ENCODE data around the gene BMP2K. TPM values are rescaled to one million over a fixed set of nuclear protein-coding genes. Genes with fewer than 3 reads are reported as not detected.

Gene BMP2K
- total and polyA plus RNA-seq, 2 experiments from 2014 or later = 8.2 to 32.5 TPM

- Mint-ChIP-seq H3K27me3 (ENCODE audit: insufficient read depth, low read depth, poor library complexity) (no peaks in the 10 kb centered on the region), H3K36me3 (ENCODE audit: low read depth) (no peaks in the 10 kb centered on the region), H3K27ac (no peak overlapping the region)
Observed at GRCh38 chr4:78767350-78767749, 8.8 kb upstream of the BMP2K start.

More at GRCh38 chr4:78767350-78767749, 8.8 kb upstream of the BMP2K start:
- ATAC-seq (no peak), DNase-seq (ENCODE audit: low spot score) (no peak)
- peaks cover 12% of the 10 kb centered on the region for H3K4me1 ChIP-seq (ENCODE audit: insufficient read depth)
- Mint-ChIP-seq H3K4me3 (no peak overlapping the region), H3K4me1 (peaks cover 6% of the 10 kb centered on the region; the same call in 2 of the 3 replicates), H3K9me3 (no peaks in the 10 kb centered on the region)
- H3K9me2 ChIP-seq (ENCODE audit: insufficient read depth) = no peaks in the 10 kb centered on the region
- no peak overlapping the region for H3K27ac ChIP-seq (ENCODE audit: low read depth)
- H3K79me2 ChIP-seq (replicated peaks; ENCODE audit: insufficient read depth) = no peaks in the 10 kb centered on the region
- H4K20me1 ChIP-seq (replicated peaks; ENCODE audit: insufficient read depth) = no peaks in the 10 kb centered on the region
- H3K4me3 ChIP-seq = no peak overlapping the region
- H3K36me3 ChIP-seq (ENCODE audit: insufficient read depth) = no peaks in the 10 kb centered on the region
- no peaks in the 10 kb centered on the region for H3F3A ChIP-seq (replicated peaks; ENCODE audit: low read depth)
- H3K27me3 ChIP-seq (ENCODE audit: insufficient read depth) = no peaks in the 10 kb centered on the region
- H2AFZ ChIP-seq = no peak overlapping the region
- H3K4me2 ChIP-seq = no peak overlapping the region
- TF ChIP-seq ZNF331 (CRISPR knock-in tag; IDR thresholded peaks at IDR 0.05; ENCODE audit: low read depth) (no peak), EZH2 (IDR thresholded peaks at IDR 0.05; ENCODE audit: low read depth, unreplicated experiment) (no peak), ZNF462 (CRISPR knock-in tag; IDR thresholded peaks at IDR 0.05) (no peak), CTCF (conservative IDR thresholded peaks at IDR 0.05; ENCODE audit: low read depth in 2 of 2) (no peak), EZH2phosphoT487 (IDR thresholded peaks at IDR 0.05; ENCODE audit: unreplicated experiment) (no peak), STAT1 (IDR thresholded peaks at IDR 0.05; ENCODE audit: unreplicated experiment) (no peak), JUNB (IDR thresholded peaks at IDR 0.05; ENCODE audit: unreplicated experiment) (no peak), CREB1 (CRISPR knock-in tag; IDR thresholded peaks at IDR 0.05; ENCODE audit: low read depth) (no peak), ETS1 (IDR thresholded peaks at IDR 0.05) (no peak), REST (IDR thresholded peaks at IDR 0.05; ENCODE audit: unreplicated experiment) (no peak), POLR2AphosphoS5 (IDR thresholded peaks at IDR 0.05; ENCODE audit: low read depth) (no peak), NANOG (IDR thresholded peaks at IDR 0.05; ENCODE audit: borderline replicate concordance) (no peak), ZNF114 (CRISPR knock-in tag; IDR thresholded peaks at IDR 0.05) (no peak)

Data from GM23338 (cell line).